Liver (tissue), 3 donors: ENCODE measurements around the gene MYRF.

ENCODE experiments used
- EGR1 ChIP-seq, 2 donors: IDR thresholded peaks; 2 replicates each; pipeline ENCODE4 v1.6.1; 2016 to 2018; ENCODE audit warnings: antibody characterized with exemption in 2 of 2, low read depth in 2 of 2
- GABPA ChIP-seq, 2 donors: IDR thresholded peaks in 1 of 2; conservative IDR thresholded peaks in 1 of 2; 2 replicates each; pipeline ENCODE4 v1.6.1; 2016; ENCODE audit warnings: antibody characterized with exemption in 2 of 2, mild to moderate bottlenecking in 1 of 2, moderate library complexity in 1 of 2
- HNF4A ChIP-seq, 2 donors: conservative IDR thresholded peaks; 2 replicates each; pipeline ENCODE4 v1.6.1; 2016; ENCODE audit warnings: antibody characterized with exemption in 2 of 2, mild to moderate bottlenecking in 2 of 2
- RAD21 ChIP-seq, 2 donors: IDR thresholded peaks; 2 replicates each; pipeline ENCODE4 v1.6.1; 2016; ENCODE audit warnings: antibody characterized with exemption in 2 of 2, mild to moderate bottlenecking in 2 of 2
- REST ChIP-seq: IDR thresholded peaks from 2 replicates; pipeline ENCODE4 v1.6.1; 2016; ENCODE audit warnings: antibody characterized with exemption, mild to moderate bottlenecking
- RXRA ChIP-seq, 2 donors: IDR thresholded peaks; 2 replicates each; pipeline ENCODE4 v1.6.1; 2017 to 2018; ENCODE audit warnings: antibody characterized with exemption in 2 of 2, mild to moderate bottlenecking in 1 of 2
- TAF1 ChIP-seq: conservative IDR thresholded peaks from 2 replicates; pipeline ENCODE4 v1.6.1; 2016; ENCODE audit warnings: antibody characterized with exemption, mild to moderate bottlenecking
- YY1 ChIP-seq: IDR thresholded peaks from 2 replicates; pipeline ENCODE4 v1.6.1; 2016; ENCODE audit warnings: antibody characterized with exemption, mild to moderate bottlenecking
- TF ChIP-seq, protein P1 (sequence below): fragments of 150-350 bp; IDR thresholded peaks from 2 replicates; pipeline ENCODE4 v1.5.1; 2017; ENCODE audit warnings: improper control_type of control experiment, low read depth, low read length; ENCODE audit not compliant: missing input control
- donor health status: healthy.
- donor health status: healthy.

GRCh38 chr11:61814247-61814957 is 62.0 kb downstream of the MYRF start:
- TF ChIP-seq GABPA (IDR thresholded peaks at IDR 0.05 in 1 of 2, conservative IDR thresholded peaks at IDR 0.05 in 1 of 2) (no peak), REST (no peak), HNF4A (conservative IDR thresholded peaks at IDR 0.05) (no peak), RAD21 (IDR thresholded peaks at IDR 0.05) (no peak), TAF1 (no peak), YY1 (no peak), EGR1 (IDR thresholded peaks at IDR 0.05; ENCODE audit: low read depth in 2 of 2) (no peak), RXRA (IDR thresholded peaks at IDR 0.05) (no peak)
- TF ChIP-seq, protein P1, sequence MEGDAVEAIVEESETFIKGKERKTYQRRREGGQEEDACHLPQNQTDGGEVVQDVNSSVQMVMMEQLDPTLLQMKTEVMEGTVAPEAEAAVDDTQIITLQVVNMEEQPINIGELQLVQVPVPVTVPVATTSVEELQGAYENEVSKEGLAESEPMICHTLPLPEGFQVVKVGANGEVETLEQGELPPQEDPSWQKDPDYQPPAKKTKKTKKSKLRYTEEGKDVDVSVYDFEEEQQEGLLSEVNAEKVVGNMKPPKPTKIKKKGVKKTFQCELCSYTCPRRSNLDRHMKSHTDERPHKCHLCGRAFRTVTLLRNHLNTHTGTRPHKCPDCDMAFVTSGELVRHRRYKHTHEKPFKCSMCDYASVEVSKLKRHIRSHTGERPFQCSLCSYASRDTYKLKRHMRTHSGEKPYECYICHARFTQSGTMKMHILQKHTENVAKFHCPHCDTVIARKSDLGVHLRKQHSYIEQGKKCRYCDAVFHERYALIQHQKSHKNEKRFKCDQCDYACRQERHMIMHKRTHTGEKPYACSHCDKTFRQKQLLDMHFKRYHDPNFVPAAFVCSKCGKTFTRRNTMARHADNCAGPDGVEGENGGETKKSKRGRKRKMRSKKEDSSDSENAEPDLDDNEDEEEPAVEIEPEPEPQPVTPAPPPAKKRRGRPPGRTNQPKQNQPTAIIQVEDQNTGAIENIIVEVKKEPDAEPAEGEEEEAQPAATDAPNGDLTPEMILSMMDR = no peak
